Mononuclear cell (primary cell): ENCODE results near the gene SCGB2A2. TPM values are rescaled to one million over a fixed set of nuclear protein-coding genes. Genes with fewer than 3 reads are reported as not detected.

Experiments used
- H3K27me3 ChIP-seq: 2 replicates; pipeline ENCODE4 v1.6.0; 2011; ENCODE audit warnings: low read length, control low read depth; ENCODE audit not compliant: insufficient read depth
- H3K4me1 ChIP-seq: 2 replicates; pipeline ENCODE4 v1.5.1; 2011; ENCODE audit warnings: mild to moderate bottlenecking, low read length, control low read depth; ENCODE audit not compliant: insufficient read depth
- H3K4me3 ChIP-seq: 2 replicates; pipeline ENCODE4 v1.5.1; 2011; ENCODE audit warnings: mild to moderate bottlenecking, low read length, moderate library complexity
- H3K9me3 ChIP-seq: 2 replicates; pipeline ENCODE4 v1.5.1; 2011; ENCODE audit warnings: low read depth, mild to moderate bottlenecking, control low read depth, low read length
- total RNA-seq: library from RNA; depleted of rRNA; stranded (reverse); fragments of >200 nt; gene quantifications from one replicate; pipeline ENCODE4 v1.2.3, GENCODE V29; 2012

Gene SCGB2A2
- total RNA-seq, 1 donor = not detected

DNA sequence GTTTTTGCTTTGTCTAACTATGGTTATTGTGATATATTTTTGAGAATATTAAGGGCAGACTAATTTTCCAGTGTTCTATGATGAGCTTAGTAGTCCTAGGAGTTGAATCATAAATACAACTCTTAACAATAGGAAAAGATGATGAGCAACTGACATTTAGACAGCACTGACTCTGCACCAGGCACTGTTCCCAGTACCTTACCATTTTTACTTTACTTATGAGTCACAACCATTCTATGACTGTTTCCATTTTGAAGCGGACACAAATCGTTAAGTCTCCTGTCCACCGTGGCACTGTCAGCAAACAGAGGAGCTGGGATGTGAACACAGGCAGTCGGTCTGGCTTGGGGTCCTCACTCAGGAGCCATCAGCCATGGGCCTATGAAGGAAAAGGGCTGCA is 3.4 kb upstream of the SCGB2A2 start:
- no peaks in the 10 kb centered on the region for H3K4me1 ChIP-seq
- H3K4me3 ChIP-seq = no peak overlapping the region

DNA sequence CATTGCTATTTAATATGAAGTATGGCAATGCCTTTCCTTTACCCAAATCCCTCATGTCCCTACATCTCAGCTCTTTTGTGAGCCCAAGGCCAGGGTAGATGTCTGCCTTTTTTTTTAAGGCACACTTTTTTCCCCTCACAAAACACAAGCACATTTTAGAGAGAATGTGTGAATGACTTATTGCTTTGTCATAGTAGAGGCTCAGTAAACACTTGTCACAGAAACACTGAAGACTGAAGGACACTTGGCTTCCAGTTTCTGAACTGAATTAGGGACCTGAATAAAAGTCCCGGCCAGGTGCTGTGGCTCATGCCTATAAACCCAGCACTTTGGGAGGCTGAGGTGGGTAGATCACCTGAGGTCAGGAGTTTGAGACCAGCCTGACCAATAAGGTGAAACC is 2.9 kb upstream of the SCGB2A2 start:
- Histone ChIP-seq H3K9me3 (no peaks in the 10 kb centered on the region), H3K27me3 (peaks cover 6% of the 10 kb centered on the region), H3K4me3 (no peak overlapping the region), H3K4me1 (no peaks in the 10 kb centered on the region)

More for the DNA sequence above, 3.4 kb upstream of the SCGB2A2 start:
- Histone ChIP-seq H3K9me3 (no peaks in the 10 kb centered on the region), H3K27me3 (peaks cover 6% of the 10 kb centered on the region)

DNA sequence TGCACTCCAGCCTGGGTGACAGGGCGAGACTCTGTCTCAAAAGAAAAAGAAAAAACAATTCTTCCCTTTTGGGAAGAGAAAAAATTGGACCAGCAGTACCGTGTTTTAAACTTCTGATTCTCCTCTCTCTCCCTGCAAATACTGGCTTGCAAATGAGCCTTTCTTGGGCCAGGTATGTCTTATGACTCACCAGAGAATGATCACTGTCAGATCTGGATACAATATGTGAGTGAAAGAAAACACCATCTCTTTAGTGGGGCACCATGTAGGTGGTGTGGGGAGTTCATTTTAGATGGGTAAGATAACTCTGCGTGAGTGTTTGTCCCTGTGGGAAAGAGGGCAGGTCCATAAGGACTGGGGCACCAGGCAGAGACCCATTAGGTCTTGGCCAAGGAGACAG is 2.4 kb upstream of the SCGB2A2 start:
- Histone ChIP-seq H3K9me3 (no peaks in the 10 kb centered on the region), H3K27me3 (peaks cover 6% of the 10 kb centered on the region), H3K4me3 (no peak overlapping the region), H3K4me1 (no peaks in the 10 kb centered on the region)

DNA sequence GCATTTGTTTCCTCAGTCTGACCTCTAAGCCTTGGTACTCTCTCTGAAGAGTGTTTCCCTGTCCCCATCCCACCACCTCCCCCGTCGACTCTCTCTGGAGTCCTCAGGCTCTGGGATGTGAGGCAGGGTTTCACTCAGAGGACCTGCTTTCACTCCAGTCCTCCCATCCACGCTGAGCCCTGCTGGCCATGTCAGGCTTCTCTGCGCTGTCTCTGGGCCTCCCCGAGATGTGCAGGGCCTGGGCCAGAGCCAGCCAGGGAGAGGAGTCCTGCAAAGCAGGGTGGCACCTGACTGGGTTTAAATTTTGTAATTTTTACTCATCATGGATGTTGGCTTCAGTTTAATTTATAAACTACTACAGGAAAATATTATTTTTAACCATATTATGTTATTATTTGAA is 3.3 kb downstream of the SCGB2A2 start:
- Histone ChIP-seq H3K4me1 (no peaks in the 10 kb centered on the region), H3K9me3 (no peaks in the 10 kb centered on the region), H3K27me3 (peaks cover 6% of the 10 kb centered on the region), H3K4me3 (no peak overlapping the region)

DNA sequence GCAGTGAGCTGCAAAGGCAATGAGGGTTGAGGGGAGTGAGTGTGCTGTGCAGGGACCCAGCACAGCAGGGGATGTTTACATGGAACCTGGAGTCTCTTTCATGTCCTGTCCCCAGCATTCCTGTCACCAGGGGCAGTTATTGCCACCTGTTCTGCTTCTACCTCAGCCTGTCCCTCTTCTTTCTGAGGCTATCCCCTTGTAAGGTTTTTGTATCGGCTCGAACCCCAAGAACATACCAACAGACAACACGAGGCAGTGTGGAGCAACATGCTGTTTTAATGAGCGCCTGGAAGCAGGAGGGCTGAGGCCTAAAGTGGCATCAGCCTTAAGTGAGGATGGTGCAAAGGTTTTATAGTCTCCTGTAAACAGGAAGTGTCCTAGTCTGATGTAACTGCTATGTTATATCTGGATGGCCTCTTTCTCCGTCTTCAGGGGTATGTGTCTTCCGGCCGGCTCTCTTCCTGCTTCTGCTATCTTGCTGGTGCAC is 3.9 kb downstream of the SCGB2A2 start:
- Histone ChIP-seq H3K27me3 (peaks cover 3% of the 10 kb centered on the region), H3K9me3 (no peaks in the 10 kb centered on the region), H3K4me3 (no peak overlapping the region), H3K4me1 (no peaks in the 10 kb centered on the region)

DNA sequence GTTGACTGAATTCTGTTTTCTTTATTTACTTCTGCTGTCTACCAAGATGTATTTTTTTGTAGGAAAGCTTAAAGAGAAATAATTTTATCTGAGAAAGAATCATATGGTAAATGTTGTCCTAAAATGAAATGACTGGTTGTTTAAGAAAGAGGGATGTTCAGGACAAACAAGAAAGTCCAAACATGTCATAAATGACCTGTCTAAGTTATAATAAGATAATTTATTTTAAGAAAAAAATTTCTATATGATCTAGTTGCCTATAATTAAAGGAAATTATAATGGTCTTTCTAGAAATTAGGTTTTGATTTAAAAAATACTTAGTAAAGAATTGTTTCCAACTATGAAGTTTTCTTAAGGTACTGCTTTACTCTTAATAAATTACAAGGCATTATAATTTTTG is 10.5 kb downstream of the SCGB2A2 start:
- Histone ChIP-seq H3K9me3 (no peaks in the 10 kb centered on the region), H3K4me3 (no peak overlapping the region), H3K27me3 (peaks cover 12% of the 10 kb centered on the region), H3K4me1 (no peaks in the 10 kb centered on the region)

DNA sequence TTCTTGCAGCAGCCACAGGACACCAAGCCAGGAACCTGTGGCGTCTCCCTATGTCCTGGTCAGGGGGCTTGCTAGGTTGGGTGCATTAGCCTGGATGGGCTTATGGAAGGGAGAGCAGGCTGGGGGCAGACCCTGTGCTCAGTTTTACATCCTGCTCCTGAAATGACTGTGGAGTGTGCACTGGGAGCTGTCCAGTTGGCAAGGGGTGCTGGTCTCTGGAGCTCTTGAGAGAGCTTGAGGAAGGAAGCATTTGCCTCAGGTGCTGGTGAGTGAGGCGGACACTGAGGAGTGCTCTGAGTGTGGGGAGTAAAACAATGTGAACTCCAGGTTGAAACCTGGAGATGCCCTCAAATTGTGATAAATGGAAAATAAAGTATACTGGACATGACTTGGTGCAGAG is 25.5 kb downstream of the SCGB2A2 start:
- Histone ChIP-seq H3K27me3 (no peaks in the 10 kb centered on the region), H3K4me1 (no peaks in the 10 kb centered on the region), H3K4me3 (no peak overlapping the region), H3K9me3 (no peaks in the 10 kb centered on the region)

DNA sequence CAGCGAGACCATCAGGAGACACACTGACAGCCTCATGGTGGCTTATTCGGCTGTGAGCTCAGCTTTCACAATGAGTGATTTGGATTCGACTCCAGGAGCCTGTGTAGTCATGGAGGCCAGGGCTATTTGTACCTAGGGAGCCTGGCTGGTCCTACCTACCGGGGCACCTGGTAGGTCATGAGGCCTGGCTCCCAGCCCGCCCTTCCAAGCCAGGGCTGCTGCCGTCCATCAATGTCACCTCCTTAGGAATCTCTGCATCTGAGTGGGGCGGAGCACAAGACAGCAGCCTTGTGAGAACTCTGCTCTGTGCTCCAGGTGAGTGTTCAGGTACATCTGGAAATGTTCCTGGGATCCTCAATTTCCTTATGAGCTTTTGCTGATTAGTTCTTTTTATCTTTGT is 29.0 kb downstream of the SCGB2A2 start, which contains the start of gene SCGB1D4:
TSS of gene SCGB1D4 (minus strand) at position 101 of the 400 bp plus-strand sequence. CDS start at position 36, 65 bp downstream.
- Histone ChIP-seq H3K4me3 (no peak within 1 kb of the TSS), H3K27me3 (peaks cover 3% of the 10 kb centered on the region), H3K4me1 (no peaks in the 10 kb centered on the region), H3K9me3 (no peaks in the 10 kb centered on the region)

DNA sequence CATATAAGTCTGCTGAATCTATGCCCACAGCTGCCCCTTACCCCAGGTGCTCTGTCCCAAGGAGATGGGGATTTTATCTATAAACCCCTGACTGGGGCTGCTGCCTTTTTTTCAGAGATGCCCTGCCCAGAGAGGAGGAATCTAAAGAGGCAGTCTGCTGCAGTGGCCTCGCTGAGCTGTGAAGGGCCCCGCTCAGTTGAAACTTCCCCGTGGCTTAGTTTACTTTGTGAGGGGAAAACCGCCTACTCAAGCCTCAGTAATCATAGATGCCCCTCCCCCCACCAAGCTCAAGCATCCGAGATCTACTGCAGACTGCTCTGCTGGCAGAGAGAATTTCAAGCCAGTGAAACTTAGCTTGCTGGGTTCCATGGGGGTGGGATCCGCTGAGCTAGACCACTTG is 36.3 kb downstream of the SCGB2A2 start:
- H3K27me3 ChIP-seq = peaks cover 9% of the 10 kb centered on the region
- peaks cover under 1% of the 10 kb centered on the region for H3K4me1 ChIP-seq
- no peak overlapping the region for H3K4me3 ChIP-seq
- no peaks in the 10 kb centered on the region for H3K9me3 ChIP-seq

DNA sequence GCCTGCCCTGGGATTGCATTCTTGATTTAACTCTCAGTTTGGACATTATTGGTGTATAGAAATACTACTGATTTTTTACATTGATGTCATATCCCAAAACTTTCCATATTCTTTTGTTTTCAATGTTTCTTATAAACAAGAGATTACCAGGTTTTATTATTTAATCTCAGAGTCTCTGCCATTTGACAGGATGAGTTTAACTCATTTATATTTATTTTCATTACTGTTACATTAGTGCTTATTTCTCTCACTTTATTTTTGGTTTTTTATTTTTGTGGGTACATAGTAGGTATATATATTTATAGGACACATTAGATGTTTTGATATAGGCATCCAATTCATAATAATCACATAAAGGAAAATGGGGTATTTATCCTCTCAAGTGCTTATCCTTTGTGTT is 38.0 kb downstream of the SCGB2A2 start:
- H3K9me3 ChIP-seq = no peaks in the 10 kb centered on the region
- peaks cover 6% of the 10 kb centered on the region for H3K27me3 ChIP-seq
- H3K4me3 ChIP-seq = no peak overlapping the region
- peaks cover 8% of the 10 kb centered on the region for H3K4me1 ChIP-seq

DNA sequence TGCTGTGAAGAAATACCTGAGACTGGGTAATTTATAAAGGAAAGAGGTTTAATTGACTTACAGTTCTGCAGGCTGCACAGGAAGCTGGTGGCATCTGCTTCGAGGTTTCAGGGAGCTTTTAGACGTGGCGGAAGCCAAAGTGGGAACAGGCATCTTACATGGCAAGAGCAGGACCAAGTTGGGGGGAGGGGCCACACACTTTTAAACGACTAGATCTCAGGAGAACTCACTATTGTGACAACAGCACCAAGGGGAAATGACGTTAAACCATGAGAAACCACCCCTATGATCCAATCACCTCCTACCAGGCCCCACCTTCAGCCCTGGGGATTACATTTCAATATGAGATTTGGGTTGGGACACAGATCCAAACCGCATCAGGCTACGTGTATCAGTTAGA is 40.0 kb downstream of the SCGB2A2 start:
- Histone ChIP-seq H3K4me3 (no peak overlapping the region), H3K9me3 (no peaks in the 10 kb centered on the region), H3K27me3 (peaks cover 11% of the 10 kb centered on the region), H3K4me1 (peaks cover 9% of the 10 kb centered on the region)

DNA sequence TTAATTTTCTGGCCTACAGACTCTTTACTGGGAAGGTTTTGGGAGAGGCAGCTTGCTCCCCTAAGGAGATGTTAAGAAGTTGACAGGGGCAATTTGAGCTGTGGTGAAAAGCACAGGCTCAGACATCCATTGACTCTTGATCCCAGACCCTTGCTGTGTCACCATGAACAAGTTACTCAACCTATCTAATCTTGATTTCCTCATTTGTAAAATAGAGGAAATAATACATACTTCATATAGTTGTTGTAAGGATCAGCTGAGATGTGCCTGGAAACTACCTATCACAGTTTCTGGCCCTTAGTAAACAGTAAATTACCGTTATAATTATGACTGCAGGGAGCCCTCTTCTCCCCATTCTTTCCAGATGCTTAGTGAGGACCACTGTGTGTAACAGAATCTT is 45.5 kb downstream of the SCGB2A2 start:
- peaks cover 6% of the 10 kb centered on the region for H3K27me3 ChIP-seq
- peaks cover 14% of the 10 kb centered on the region for H3K4me1 ChIP-seq
- H3K4me3 ChIP-seq = no peak overlapping the region
- no peaks in the 10 kb centered on the region for H3K9me3 ChIP-seq

DNA sequence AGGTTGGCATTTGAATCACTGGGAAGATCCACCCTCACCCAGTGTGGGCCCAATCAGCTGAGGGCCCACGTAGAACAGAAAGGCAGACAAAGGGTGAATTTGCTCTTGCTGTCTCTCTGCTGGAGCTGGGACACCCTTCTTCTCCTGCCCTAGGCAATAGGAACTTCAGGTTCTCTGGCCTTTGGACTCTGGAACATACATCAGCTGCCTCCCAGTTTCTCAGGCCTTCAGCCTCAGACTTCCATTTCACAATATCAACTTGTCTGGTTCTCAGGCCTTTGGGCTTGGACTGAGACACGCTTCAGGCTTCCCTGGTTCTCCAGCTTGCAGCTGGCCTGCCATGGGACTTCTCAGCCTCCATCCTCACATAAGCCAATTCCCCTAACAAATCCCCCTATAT is 52.6 kb downstream of the SCGB2A2 start:
- Histone ChIP-seq H3K4me3 (no peak overlapping the region), H3K4me1 (peaks cover 5% of the 10 kb centered on the region), H3K9me3 (no peaks in the 10 kb centered on the region), H3K27me3 (no peaks in the 10 kb centered on the region)

Other genes with a start within 250 kb of the SCGB2A2 start
- gene INCENP, start 146.1 kb upstream of the SCGB2A2 start, total RNA-seq = 10.3 TPM
- not detected for gene SCGB1D1, start 79.9 kb upstream of the SCGB2A2 start, total RNA-seq
- not detected for gene SCGB2A1, start 61.5 kb upstream of the SCGB2A2 start, total RNA-seq
- not detected for gene SCGB1D2, start 27.9 kb upstream of the SCGB2A2 start, total RNA-seq
- gene SCGB1D4, start 28.9 kb downstream of the SCGB2A2 start, total RNA-seq = not detected
- 6.0 TPM for gene ASRGL1, start 67.3 kb downstream of the SCGB2A2 start, total RNA-seq
- not detected for gene SCGB1A1, start 148.9 kb downstream of the SCGB2A2 start, total RNA-seq